SK-N-DZ (cell line): Measurements from ENCODE around the gene RARRES2.
"Not testable (repeated sequence)": the region's sequence is repeated elsewhere in the genome, so short reads cannot be mapped to it uniquely, and the experiment has no call there.

Experiments
- DNase-seq: peaks from one replicate; pipeline ENCODE4 v3.0.0-alpha.2; 2015; ENCODE audit warnings: low spot score

RARRES2 gene

DNA sequence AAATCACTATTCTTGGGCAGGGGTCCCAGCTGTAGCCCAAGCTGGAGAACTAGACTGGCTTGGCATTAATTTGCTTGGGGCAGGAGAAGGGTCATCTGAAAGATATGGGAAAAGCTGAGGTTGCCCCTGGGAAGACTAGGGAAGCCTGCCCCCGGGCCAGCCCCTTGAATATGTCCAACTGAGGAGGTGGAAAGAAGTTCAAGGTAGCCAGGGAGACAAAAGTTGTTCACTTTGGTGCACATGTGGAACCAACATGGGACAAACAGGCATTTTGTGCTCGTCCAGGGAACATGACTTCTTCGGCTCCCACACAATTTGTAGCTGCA is 19.7 kb downstream of the RARRES2 start:
- DNase-seq = no peak

DNA sequence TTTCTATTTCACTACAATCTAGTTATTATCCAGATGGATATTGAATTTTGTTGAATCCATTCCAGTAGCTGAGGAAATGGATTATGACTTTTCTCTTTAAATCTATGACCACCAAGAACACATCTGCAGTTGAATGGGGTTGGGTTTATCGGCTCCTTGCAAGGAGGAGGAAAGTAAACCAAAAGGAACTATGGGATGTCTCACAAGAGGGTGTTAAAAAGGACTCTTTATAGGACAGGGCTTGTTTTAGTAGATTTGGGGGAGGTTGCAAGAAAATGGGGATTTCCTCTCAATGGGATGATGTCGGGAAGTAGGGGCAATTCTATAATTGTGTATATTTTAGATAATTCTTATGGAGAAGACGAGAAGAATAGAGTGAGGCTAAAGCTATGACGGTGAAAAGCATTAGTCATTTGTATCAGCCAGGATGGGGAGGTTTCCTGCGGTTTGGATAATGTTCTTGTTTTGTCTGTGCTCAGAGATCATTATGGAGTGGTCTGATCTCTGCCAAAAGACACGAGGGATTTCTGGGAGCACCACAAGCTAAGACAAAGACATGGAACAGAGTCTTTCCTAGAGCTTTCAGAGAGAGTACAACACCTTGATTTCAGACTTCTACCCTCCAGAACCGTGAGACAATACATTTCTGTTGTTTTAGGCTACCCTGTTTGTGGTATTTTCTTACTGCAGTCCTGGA is 23.5 kb downstream of the RARRES2 start:
- no peak for DNase-seq

DNA sequence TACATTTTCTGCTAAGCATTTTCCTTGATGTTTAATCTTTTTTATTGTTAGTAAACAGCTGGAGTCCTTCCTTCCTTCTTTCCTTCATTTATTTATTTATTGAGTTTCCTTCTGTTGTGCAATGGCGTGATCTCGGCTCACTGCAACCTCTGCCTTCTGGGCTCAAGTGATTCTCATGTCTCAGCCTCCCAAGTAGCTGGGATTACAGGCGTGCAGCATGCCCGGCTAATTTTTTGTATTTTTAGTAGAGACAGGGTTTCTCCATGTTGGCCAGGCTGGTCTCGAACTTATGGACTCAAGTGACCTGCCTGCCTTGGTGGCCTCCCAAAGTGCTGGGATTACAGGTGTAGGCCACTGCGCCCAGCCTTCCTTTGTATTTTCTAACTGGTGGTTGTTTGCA is 24.4 kb downstream of the RARRES2 start:
- not testable (repeated sequence) for DNase-seq

DNA sequence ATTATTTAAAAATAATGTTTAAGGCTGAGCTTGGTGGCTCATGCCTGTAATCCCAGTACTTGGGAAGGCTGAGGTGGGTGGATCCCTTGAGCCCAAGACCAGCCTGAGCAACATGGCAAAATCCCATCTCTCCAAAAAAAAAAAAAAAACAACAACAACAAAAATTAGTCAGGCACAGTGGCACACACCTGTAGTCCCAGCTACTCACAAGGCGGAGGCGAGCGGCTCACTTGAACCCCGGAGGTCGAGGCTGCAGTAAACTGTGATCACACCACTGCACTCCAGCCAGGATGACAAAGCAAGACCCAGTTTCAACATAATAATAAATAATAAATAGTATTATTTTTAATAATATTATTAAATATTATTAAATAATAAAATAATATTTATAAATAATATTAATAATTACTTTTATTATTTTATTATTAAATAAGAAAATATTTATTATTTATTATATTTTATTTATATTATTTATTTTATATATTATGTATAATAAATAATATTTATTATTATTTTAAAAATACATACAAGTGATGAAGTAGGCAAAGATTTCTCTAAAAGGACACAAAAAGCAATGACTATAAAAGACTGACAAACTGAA is 26.7 kb downstream of the RARRES2 start:
- DNase-seq = no peak

DNA sequence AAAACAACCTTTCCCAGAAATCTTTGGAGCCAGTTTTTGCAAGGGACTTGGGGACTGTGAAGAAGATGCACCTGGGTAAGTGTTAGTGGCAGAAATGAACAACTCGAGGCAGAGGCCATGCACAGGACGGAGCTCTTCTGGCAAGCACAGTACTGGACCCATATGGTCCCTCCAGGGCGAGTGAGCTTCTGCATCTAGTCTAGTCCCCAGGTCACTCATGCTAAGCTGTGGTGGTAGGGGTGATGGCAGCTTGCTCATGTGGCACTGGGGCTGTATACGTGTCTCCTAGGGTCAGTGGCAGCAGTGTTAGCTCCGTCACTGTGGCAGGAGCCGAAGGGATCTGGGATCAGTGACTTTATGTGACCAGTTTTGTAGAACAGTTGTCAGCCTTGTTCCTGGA is 27.6 kb downstream of the RARRES2 start:
- DNase-seq = no peak

DNA sequence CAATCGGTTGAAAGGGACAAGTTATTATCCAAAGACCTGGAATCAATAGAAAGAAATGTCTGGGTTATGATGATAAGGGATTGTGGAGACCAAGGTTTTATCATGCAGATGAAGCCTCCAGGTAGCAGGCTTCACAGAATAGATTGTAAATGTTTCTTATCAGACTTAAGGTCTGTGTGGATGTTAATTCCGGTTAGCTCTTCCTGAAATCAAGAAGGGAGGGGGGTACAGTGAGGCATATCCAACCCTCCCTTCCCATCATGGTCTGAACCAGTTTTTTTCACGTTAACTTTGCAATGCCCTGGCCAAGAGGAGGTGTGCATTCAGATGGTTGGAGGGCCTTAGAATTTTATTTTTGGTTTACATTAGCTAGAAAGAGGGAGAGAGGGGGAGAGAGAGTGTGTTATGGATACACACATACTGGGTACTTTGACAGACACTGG is 28.0 kb downstream of the RARRES2 start:
- no peak for DNase-seq

DNA sequence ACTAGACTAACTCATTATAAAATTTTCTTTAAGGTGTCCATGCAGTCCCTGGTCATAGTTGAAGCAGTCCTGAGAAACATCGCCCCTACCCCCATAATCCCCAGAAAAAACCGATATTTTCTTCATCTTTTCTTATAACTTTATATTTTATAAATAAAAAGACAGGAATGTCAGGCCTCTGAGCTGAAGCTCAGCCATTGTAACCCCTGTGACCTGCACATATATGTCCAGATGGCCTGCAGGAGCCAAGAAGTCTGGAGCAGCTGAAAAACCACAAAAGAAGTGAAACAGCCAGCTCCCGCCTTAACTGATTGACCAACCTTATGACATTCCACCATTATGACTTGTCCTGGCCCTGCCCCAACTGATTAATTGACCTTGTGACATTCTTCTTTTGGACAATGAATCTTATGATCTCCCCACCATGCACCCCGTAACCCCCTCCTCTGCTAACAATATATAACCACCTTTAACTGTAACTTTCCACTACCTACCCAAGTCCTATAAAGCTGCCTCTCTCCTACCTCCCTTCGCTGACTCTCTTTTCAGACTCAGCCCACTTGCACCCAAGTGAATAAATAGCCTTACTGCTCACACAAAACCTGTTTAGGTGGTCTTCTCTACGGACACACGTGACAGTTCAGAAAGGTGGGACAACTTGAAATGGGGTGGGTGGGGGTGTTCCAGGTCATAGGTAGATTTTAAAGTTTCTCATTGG is 28.6 kb downstream of the RARRES2 start:
- DNase-seq = not testable (repeated sequence)

DNA sequence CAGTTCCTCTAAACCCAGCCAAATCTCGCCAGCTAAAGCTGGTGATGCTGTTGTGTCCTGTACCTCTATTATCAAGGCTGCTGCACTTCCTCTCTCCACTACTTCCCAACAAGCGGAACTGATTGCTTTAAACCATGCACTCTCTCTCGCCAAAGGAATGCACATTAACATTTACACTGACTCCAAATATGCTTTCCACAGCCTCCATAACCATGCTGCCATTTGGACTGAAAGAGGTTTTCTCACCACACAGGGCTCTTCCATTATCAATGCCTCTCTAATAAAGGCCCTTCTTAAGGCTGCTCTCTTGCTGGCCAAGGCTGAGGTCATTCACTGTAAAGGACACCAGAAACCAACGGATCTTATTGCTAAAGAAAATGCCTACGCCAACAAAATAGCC is 29.7 kb downstream of the RARRES2 start:
- no peak for DNase-seq

DNA sequence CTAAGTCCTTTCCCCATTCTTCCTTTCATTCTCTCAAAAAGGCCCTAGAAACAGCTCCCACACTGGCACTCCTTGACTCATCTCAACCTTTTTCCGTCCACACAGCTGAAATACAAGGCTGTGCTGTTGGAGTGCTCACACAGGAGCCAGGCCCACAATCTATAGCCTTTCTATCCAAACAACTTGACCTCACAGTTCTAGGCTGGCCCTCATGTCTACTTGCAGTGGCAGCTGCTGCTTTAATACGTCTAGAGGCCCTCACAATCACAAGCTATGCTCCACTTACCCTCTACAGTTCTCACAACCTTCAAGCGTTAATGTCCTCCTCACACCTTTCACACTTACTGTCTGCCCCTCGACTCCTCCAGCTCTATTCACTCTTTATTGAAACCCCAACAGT is 30.3 kb downstream of the RARRES2 start:
- no peak for DNase-seq

DNA sequence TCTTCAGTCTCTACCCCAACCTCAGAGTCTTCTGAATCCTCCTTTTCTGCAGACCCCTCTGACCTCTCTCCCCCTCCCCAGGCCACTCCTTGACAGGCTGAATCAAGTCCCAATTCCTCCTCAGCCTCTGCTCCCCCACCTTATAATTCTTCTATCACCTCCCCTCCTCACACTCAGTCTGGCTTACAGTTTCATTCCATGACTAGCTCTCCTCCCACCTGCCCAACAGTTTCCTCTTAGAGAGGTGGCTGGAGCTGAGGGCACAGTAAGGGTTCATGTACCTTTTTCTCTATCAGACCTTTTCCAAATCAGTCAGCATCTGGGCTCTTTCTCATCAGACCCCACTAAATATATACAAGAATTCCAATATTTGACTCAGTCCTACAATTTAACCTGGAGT is 32.9 kb downstream of the RARRES2 start:
- DNase-seq = no peak

DNA sequence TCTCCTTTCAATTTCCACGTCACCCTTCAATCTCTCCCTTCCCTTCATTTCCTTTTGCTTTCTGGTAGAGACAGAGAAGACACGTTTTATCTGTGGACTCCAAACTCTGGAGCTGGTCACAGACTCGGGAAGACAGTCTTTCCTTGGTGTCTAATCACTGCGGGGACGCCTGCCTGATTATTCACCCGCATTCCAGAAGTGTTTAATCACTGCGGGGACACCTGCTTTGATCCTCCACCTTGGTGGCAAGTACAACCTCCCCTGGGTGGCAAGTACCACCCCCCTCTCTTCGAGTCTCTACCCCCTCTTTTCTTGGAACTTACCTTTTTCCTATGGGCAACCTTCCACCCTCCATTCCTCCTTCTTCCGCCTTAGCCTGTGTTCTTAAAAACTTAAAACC is 33.5 kb downstream of the RARRES2 start:
- DNase-seq = no peak

DNA sequence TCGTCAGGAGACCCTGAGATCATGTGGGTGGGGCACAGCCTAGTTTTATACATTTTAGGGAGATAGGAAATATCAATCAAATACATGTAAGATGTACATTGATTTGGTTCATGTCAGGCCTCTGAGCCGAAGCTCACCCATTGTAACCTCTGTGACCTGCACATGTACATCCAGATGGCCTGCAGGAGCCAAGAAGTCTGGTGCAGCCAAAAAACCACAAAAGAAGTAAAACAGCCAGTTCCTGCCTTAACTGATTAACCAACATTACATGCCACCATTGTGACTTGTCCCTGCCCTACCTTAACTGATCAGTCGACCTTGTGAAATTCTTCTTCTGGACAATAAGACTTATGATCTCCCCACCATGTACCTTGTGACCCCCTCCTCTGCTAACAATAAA is 34.3 kb downstream of the RARRES2 start:
- no peak for DNase-seq

DNA sequence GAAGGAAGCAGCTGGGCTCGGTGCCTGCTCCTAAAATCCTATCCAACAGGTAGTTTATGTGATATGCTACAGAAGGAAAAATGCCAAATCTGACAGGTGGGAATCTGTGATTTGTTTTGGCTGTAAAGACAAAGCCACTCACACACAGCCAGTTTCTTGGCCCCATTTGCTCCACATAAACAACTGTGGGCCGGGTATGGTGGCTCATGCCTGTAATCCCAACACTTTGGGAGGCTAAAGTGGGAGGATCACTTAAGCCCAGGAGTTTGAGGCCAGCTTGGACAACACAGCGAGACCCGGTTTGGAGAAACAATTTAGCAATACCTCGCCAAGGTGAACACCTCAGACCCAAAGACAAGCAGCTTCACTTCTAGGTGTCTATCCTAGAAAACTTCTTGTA is 35.1 kb downstream of the RARRES2 start:
- not testable (repeated sequence) for DNase-seq

DNA sequence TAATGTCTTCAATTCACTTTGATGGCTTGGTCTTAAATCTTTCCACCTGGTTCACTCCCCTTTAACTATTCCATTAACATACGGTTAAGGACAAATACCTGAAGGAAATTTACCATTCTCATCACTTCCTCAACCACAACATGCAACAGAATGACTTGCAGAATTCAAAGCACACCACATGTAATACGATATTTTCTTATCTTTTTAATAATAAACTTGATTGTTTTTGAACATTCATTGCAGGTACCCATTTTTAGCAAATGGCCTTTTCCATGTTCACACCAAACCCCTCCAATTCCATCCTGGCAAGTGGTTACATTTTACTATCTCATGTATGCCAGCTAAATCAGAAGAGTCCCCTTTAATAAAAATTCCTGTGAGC is 35.5 kb downstream of the RARRES2 start:
- DNase-seq = not testable (repeated sequence)

DNA sequence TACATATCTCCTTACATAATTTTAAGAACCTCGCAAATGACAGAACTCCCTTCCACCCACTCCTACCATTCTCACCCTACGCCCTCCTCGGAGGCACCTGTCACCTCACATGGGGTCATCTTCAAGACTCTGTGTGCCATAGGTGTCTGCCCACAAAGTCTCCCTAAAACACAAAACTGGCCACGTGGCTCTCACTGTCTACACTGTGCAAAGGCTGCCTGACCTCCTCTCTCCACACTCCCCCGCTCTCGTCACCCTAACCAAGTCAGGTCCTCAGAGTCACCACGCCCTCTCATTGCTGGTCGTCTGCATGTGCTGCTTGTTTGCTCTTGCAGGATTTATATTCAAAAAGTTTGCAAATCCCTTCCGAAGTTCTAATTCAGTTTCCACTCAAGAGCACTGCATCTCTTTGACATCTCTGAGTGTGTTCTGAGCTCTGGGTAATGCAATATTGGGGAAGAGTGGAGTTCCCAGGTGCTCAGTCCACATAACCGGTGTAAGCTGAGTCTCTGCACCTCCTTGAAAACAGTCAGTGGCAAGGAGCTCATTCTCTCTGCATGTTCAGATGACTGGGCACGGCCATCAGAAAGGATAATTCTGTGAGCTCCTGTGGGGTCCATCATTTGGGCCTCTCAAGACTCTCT is 36.0 kb downstream of the RARRES2 start:
- not testable (repeated sequence) for DNase-seq

DNA sequence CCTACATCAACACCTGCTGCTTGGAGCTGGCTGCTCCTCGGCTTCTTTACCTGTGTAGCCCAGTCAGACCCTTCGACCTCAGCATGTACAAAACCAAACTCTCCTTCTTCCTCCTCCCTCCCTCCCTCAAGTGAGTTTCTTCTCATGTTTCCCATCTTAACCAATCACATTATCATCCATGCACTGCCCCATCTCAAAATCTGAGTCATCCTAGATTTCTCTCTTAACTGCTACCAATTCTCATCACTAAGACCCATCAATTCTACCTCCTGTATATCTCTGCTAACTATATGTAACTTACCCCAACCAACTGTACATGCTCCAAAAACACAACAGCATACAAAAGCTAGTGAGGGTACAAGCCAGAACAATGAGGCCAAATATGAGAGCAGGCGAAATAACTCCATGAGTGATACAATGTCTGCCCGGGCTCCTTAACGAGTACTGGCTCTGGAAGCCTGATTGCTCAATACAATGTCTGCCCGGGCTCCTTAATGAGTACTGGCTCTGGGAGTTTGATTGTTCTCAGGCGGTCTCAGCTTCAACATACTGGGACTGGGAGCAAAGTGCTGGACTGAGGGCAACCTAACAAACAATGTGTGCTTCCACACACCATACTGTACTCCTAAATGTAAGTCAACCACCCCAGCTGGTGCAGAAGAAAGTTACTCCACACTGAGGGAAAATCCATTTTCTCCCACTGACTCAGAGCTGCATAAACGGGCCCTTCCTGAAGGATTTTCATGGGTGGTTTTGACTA is 36.8 kb downstream of the RARRES2 start:
- DNase-seq = not testable (repeated sequence)

DNA sequence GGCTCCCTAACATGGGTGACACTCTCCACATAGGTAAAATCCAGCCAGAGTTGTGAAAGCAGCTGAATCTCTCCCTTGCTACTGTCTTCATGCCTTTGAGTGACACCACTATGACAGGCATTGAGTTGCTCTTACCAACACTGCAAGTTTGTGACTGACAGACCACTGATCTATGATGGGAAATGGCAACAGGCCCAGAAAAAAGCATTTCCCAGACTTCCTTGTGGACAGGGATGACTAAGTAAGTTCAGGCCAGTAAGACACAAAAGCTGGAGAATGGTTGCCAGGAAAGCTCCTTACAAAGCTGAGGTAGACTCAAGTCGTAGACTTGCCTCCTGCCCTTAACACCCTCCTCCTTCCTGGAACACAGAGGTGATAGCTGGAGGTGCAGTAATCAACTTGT is 38.5 kb downstream of the RARRES2 start:
- DNase-seq = not testable (repeated sequence)

DNA sequence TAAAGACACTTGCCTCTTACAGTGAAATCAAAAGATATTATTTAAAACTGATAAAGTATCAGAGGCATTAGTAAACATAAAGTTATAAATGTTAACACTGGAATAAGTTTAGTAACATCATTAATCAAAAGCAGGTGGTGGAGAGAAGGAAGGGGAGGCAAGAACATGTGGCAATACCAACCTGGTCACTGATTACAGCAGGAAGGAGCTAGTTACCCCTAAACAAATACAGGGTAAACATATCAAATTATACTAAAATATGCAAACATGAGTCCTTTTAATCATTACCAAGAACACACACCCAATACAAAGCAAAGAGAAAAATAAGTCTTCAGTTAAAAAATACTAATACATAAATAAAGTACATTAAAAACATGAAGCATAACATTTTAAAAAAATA is 43.5 kb downstream of the RARRES2 start:
- not testable (repeated sequence) for DNase-seq

DNA sequence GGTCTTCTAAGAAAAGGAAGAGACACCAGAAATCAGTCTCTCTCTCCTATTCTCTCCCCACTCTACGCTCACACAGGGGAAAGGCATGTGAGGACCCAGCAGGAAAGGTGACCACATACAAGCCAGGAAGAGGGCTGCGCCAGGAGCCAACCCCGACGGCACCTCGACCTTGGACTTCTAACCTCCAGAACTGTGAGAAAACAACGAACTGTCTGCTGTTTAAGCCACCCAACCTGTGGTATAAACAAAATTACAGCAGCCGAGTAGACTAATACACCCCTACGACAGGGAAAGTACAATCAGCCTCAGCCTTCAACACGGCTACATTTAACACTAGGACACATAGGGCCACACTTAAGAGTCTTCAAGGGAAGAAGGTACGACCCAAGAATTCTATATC is 44.6 kb downstream of the RARRES2 start:
- not testable (repeated sequence) for DNase-seq

DNA sequence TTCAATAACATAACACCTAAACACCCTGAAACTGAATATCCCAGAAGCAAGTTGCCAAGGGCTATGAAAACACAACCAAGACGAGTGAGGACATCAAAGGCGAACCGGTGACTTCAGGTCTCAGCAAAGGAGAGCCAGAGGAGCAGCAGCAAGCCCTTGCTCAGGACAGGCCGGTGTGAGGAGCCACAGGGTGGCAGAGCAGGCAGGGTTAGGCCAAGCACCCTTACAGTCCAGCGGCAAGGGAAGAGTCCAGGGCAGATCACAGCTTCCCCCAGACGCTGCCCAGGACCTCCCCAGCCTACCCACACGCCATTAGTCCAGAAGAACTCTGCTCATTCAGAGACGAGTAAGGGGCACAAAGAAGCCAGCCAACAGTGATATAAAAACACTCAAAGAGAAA is 45.8 kb downstream of the RARRES2 start:
- not testable (repeated sequence) for DNase-seq

DNA sequence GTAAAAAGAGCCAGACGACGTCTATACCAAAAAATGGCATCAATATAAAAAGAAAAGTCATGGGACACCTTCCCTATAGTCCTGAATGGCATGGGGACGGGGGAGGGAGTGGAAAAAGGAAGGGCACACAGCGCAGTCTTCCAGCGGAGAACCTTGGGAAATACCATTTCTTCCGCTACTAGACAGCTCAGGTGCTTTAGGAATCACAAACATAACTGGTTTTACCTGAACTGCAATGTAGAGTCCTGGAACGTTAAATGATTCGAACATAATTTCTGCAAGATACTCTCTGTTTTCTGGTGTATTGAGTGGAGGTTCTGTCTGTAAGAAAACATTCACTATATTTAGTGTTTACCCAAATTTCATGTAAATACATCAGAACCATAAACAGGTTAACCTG is 46.4 kb downstream of the RARRES2 start:
- DNase-seq = not testable (repeated sequence)

DNA sequence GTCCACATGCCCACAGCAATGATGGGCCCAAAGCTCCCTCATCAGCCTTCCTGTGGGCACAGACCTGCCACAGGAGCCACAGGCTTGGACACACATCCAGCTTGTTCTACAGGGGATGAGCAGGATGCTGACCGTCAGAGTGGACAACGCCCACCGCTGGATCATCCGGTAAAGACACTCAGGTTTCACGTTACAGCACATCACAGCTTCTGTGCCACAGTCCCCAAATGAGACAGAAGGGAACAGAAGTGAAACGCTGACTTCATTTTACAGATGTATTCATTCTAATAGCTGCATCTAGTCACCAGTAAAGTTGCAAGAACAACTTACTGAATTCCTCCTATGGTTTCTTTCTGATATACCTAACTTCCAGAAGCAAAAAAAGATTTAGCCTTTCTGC is 51.1 kb downstream of the RARRES2 start:
- not testable (repeated sequence) for DNase-seq
